K562 (cell line): ENCODE data around the gene PRDX2. TPM values are rescaled to one million over a fixed set of nuclear protein-coding genes. Genes with fewer than 3 reads are reported as not detected.

Experiments used
- CBFA2T2 ChIP-seq: fragments of 450-650 bp; conservative IDR thresholded peaks from 2 replicates; pipeline ENCODE4 v1.6.1; 2017; ENCODE audit warnings: mild to moderate bottlenecking
- ELF1 ChIP-seq: fragments of 200-800 bp; sonication (Bioruptor generic); IDR thresholded peaks from 2 replicates; pipeline ENCODE4 v1.6.1; 2016; ENCODE audit warnings: missing genetic modification characterization, missing compliant biosample characterization
- IRF2 ChIP-seq: sonication (generic); formaldehyde crosslinking; IDR thresholded peaks from 2 replicates; pipeline ENCODE4 v1.8.1; 2022; ENCODE audit warnings: mild to moderate bottlenecking, missing genetic modification reagents
- MNT ChIP-seq, 2 experiments: fragments of 450-650 bp; conservative IDR thresholded peaks; 2 replicates each; pipeline ENCODE4 v1.6.1; 2017; ENCODE audit warnings: mild to moderate bottlenecking in 2 of 2, moderate library complexity in 2 of 2
- PURB ChIP-seq: sonication (generic); formaldehyde crosslinking; IDR thresholded peaks from 2 replicates; pipeline ENCODE4 v1.9.0; 2021; ENCODE audit warnings: low read depth, mild to moderate bottlenecking, missing genetic modification reagents
- REST ChIP-seq, 2 experiments: fragments of 450-650 bp; formaldehyde crosslinking in 1 of 2; IDR thresholded peaks; 2 replicates each; pipeline versions ENCODE4 v1.4.0 to v1.6.1; 2014 to 2020; ENCODE audit warnings: mild to moderate bottlenecking in 2 of 2, borderline replicate concordance in 1 of 2, low read depth in 1 of 2
- RREB1 ChIP-seq: fragments of 250-450 bp; sonication (Bioruptor Pico); IDR thresholded peaks from 2 replicates; pipeline ENCODE4 v1.4.0; 2020
- polyA plus RNA-seq, 8 experiments: library from polyadenylated mRNA; depleted of rRNA in 4 of 8; stranded (reverse) in 5 of 8; unstranded in 3 of 8; fragments of >200 nt; fragmentation: Nextera tagmentation in 2 of 8; fragmentation: Illumina TruSeq in 1 of 8; extraction: Ambion mirVana in 2 of 8; extraction: Trizol in 1 of 8; gene quantifications; 2 replicates each; pipeline versions ENCODE4 v1.2.1 to v1.2.3, GENCODE V29; 2011 to 2014; ENCODE audit warnings: inconsistent platforms in 1 of 8, missing spikeins in 1 of 8
- total RNA-seq, 7 experiments: library from RNA; depleted of rRNA in 6 of 7; stranded (reverse); fragments of >200 nt in 6 of 7; fragmentation: Illumina TruSeq in 2 of 7; extraction: Trizol in 2 of 7; gene quantifications; 2 replicates each; pipeline versions ENCODE4 v1.2.1 to v1.2.3, GENCODE V29; 2011 to 2021; ENCODE audit warnings: low replicate concordance in 1 of 7

The PRDX2 gene
- total and polyA plus RNA-seq, 9 of the 15 experiments (the other 6 are each of a cell fraction or from before 2014, with no cell fraction given), result 206 to 1,183 (median 415) TPM

- TF ChIP-seq REST (IDR thresholded peaks at IDR 0.05; ENCODE audit: borderline replicate concordance) (peak; percentile 31; the same call in 1 of the 2 replicates), REST (CRISPR knock-in tag; IDR thresholded peaks at IDR 0.05; ENCODE audit: low read depth) (no peak), RREB1 (CRISPR knock-in tag) (0 out of 2 replicates have a peak, but pooled peaks have one; percentile 42), IRF2 (CRISPR knock-in tag) (peak; percentile 70; the same call in 1 of the 2 replicates), MNT (conservative IDR thresholded peaks at IDR 0.05) (peak; percentile 53 to 74; a peak in 3 of 4 replicates), ELF1 (tag) (no peak), PURB (CRISPR knock-in tag) (no peak), CBFA2T2 (peak; percentile 62)
Observed at GRCh38 chr19:12774588-12775555, 26.7 kb downstream of the PRDX2 start, which contains the start of gene HOOK2 (continued).
